Prostate gland (tissue), 2 donors: ENCODE measurements around the gene CYSRT1. TPM values are rescaled to one million over a fixed set of nuclear protein-coding genes. Genes with fewer than 3 reads are reported as not detected.
"Not testable (repeated sequence)": the region's sequence is repeated elsewhere in the genome, so short reads cannot be mapped to it uniquely, and the experiment has no call there.

Experiments used
- DNase-seq: peaks from one replicate; pipeline ENCODE4 v3.0.0-alpha.2; 2019; ENCODE audit warnings: low spot score
- H3K27ac ChIP-seq, 2 donors: fragments of 200-600 bp; sonication (generic); 2 replicates each; pipeline ENCODE4 v1.5.1; 2017 to 2019
- H3K27me3 ChIP-seq: fragments of 200-600 bp; sonication (generic); replicated peaks from 2 replicates; pipeline ENCODE4 v1.5.1; 2019; ENCODE audit not compliant: insufficient read depth
- H3K36me3 ChIP-seq, 2 donors: fragments of 200-600 bp; sonication (generic); 1 replicate in 1 of 2; 2 replicates in 1 of 2; pipeline versions ENCODE4 v1.5.1 to v1.8.1; 2017 to 2019
- H3K4me1 ChIP-seq: fragments of 200-600 bp; sonication (generic); replicated peaks from 2 replicates; pipeline ENCODE4 v1.5.1; 2019
- H3K4me3 ChIP-seq, 2 donors: fragments of 200-600 bp; sonication (generic); 2 replicates each; pipeline ENCODE4 v1.5.1; 2017 to 2019
- H3K9me3 ChIP-seq: fragments of 200-600 bp; sonication (generic); 2 replicates; pipeline ENCODE4 v1.5.1; 2017
- CTCF ChIP-seq, 4 experiments: fragments of 200-600 bp in 2 of 4; fragments of 450-650 bp in 2 of 4; sonication (generic) in 2 of 4; IDR thresholded peaks; 1 replicate in 3 of 4; 2 replicates in 1 of 4; pipeline ENCODE4 v1.5.1; 2016 to 2019; ENCODE audit warnings: antibody characterized with exemption in 4 of 4, mild to moderate bottlenecking in 2 of 4, moderate library complexity in 2 of 4
- POLR2A ChIP-seq: fragments of 450-650 bp; IDR thresholded peaks from one replicate; pipeline ENCODE4 v1.6.1; 2016; ENCODE audit warnings: antibody characterized with exemption, mild to moderate bottlenecking
- POLR2AphosphoS5 ChIP-seq: sonication (generic); formaldehyde crosslinking; IDR thresholded peaks from one replicate; pipeline ENCODE4 v1.6.1; 2017; ENCODE audit warnings: antibody characterized with exemption
- WGBS: methylation state at CpG from one replicate; pipeline ENCODE4 v1.1.5; 2018; 5-methylcytosine and 5-hydroxymethylcytosine counted together
- intact Hi-C: fragments of 100-400 bp; cut with DNase I; formaldehyde crosslinking; loops from one replicate; pipeline ENCODE4 v1.14.2; 2022
- total RNA-seq, 2 donors: library from RNA; depleted of rRNA; stranded (reverse); fragments of >200 nt; gene quantifications; one replicate each; pipeline ENCODE4 v1.1.0, GENCODE V29; 2016

The CYSRT1 gene
- total RNA-seq, 2 donors from 2014 or later: 2.7 to 4.9 TPM

DNA sequence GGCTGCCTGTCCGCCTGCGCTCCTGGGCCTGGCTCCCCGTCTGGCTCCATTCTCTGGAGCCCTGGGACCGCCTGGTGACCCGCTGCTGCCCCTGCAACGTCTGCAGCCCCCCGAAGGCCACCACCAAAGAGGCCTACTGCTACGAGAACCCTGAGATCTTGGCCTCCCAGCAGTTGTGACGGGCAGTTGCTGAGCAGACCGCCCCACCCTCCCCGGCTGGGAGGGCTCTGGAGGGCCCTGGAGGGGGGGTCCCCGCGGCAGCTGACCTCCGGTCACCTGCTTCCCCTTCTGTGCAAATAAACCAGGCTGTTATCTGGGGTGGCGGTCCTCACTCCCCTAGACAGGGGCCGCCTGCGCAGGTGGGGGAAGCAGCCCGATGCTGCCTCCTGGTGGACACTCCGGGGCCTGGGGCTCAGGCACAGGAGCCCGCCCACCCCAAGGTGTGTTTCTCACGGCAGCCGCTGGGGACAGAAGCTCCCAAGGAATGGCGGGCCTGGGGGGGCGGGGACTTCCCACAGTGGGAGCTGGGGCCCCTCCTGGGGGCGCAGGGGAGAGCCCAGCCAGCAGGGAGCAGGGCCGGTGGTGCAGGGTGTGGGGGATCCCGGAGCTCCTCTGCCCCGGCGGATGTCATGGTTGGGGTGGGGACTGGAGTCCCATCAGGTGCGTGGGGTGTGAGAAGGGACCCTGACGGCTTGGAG lies 11.4 kb downstream of the CYSRT1 start:
- peaks cover 29% of the 10 kb centered on the region for H3K4me1 ChIP-seq

GRCh38 chr9:137236936-137237421 lies 12.0 kb downstream of the CYSRT1 start:
- TF ChIP-seq CTCF (IDR thresholded peaks at IDR 0.05) (no peak), POLR2AphosphoS5 (no peak), POLR2A (no peak)
- no peaks in the 10 kb centered on the region for H3K27me3 ChIP-seq
- H3K36me3 ChIP-seq: no peaks in the 10 kb centered on the region
- H3K4me3 ChIP-seq: peak overlapping the region in 1 of 2 donors; percentile 7
- 32% methylated on average over 6 of the region's 11 CpGs for WGBS
- intact Hi-C loops: loop anchor here (5.0 kb wide), 1 partner anchor 115 kb away; no protein-coding TSS in a partner anchor
- DNase-seq: no peak
- H3K4me1 ChIP-seq: peaks cover 29% of the 10 kb centered on the region
- H3K9me3 ChIP-seq: no peaks in the 10 kb centered on the region
- peak overlapping the region; percentile 64 to 71 for H3K27ac ChIP-seq

More for the DNA sequence above, 11.4 kb downstream of the CYSRT1 start:
- Histone ChIP-seq H3K27ac (peak overlapping the region; percentile 64 to 71), H3K36me3 (no peaks in the 10 kb centered on the region), H3K4me3 (peak overlapping the region; percentile 7 to 10), H3K9me3 (no peaks in the 10 kb centered on the region), H3K27me3 (no peaks in the 10 kb centered on the region)
- WGBS: 6% methylated on average over 22 of the region's 31 CpGs
- intact Hi-C loops: loop anchor here (5.0 kb wide), 1 partner anchor 114 kb away; no protein-coding TSS in a partner anchor
- peak; percentile 98 to 100 (median 99) for TF ChIP-seq CTCF (IDR thresholded peaks at IDR 0.05)
- peak; percentile 74 for TF ChIP-seq POLR2AphosphoS5
- peak; percentile 10 for TF ChIP-seq POLR2A
- peak; percentile 88 for DNase-seq

DNA sequence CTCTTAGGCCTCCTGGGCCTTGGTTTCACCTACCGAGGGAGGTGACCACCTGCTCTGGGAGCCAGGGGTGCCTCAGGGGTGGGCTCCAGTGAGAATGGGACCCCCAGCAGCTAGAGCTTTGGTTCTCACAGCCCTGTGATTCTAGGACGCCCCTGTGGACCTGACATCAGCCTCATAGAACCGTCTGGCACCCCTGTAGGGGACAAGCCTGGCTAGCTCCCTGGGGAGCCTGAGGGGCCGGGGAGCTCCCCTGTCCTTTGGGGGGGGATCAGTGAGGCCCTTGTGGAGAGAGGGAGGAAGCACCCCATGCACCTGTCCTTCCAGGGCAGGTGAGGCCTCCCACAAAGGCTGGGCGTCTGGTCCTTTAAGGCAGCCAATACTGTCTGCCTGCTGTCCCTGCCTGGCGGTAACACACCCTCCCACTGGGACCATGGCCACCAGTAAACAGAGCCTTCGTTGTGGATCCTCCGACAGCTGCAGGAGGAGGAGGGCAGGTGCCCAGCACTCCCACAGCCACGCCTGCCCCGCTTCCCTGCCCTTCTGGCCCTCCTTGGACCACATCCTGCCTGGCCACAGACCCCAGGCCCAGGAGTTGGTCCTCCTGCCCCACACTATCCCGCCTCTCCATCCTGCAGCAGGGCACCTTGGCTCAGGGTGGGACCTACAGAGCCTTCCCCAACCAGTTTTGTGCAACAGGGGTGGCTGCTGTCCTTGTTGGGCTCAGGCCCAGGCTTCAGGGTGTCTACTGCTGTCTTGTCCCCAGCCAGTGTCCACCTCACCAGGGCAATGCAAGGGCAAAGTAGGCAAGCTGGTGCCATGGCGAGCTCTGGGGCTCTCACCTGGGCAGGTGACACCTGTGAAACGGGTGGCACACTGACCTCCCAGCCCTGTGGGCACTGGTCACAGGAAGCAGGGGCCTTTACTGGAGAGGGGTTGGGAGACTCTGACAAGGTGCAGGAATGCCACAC lies 13.1 kb downstream of the CYSRT1 start:
- Histone ChIP-seq H3K27ac (peak overlapping the region; percentile 64 to 71), H3K4me1 (peaks cover 35% of the 10 kb centered on the region), H3K36me3 (peaks cover 0 to 4% of the 10 kb centered on the region in 2 donors), H3K9me3 (no peaks in the 10 kb centered on the region), H3K27me3 (no peaks in the 10 kb centered on the region), H3K4me3 (no peak overlapping the region)
- DNase-seq: peak; percentile 57
- intact Hi-C loops: loop anchor here (5.0 kb wide), 1 partner anchor 116 kb away; no protein-coding TSS in a partner anchor
- TF ChIP-seq CTCF (IDR thresholded peaks at IDR 0.05): peak in 1 of 4 experiments; percentile 10
- peak; percentile 52 for TF ChIP-seq POLR2AphosphoS5
- no peak for TF ChIP-seq POLR2A
- 61% methylated on average over 13 of the region's 13 CpGs for WGBS

DNA sequence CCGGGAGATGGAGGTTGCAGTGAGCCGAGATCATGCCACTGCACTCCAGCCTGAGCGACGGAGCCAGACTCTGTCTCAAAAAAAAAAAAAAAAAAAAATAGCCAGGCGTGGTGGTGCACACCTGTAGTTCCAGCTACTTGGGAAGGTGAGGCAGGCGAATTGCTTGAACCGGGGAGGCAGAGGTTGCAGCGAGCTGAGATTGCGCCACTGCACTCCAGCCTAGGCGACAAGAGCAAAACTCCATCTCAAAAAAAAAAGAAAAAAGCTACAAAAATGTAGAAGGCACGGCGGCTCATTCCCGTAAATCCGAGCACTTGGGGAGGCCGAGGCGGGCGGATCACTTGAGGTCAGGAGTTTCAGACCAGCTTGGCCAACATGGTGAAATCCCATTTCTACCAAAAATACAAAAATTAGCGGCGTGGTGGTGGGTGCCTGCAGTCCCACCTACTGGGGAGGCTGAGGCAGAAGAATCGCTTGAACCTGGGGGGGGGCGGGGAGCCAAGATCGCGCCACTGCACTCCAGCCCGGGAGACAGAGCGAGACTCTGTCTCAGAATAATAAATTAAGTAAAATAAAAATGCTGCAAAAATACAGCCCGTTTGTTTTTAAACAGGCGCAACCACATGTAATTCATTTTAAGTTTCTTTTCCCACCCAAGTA lies 14.7 kb downstream of the CYSRT1 start:
- intact Hi-C loops: loop anchor here (2.0 to 5.0 kb wide), 2 partner anchors 15 to 117 kb away; partner anchors contain the start of gene NELFB
- H3K27me3 ChIP-seq, H3K9me3 ChIP-seq, DNase-seq: not testable (repeated sequence)
- peak overlapping the region; percentile 68 to 70 for H3K4me3 ChIP-seq
- 50% methylated on average over 27 of the region's 27 CpGs for WGBS
- peaks cover 35% of the 10 kb centered on the region for H3K4me1 ChIP-seq
- H3K27ac ChIP-seq: peak overlapping the region; percentile 92
- H3K36me3 ChIP-seq: peaks cover 0 to 11% of the 10 kb centered on the region in 2 donors
